Stimulated activated CD4-positive, alpha-beta T cell treated with anti-CD3 and anti-CD28 coated beads, Interleukin-4, amount 100 ng/mL, for 4 hours (primary cell): ENCODE results near the gene NR2F2.

Experiments used
- DNase-seq, 2 experiments: peaks; one replicate each; pipeline ENCODE4 v3.0.0-alpha.2; 2020

NR2F2 gene

GRCh38 chr15:96355568-96356187 is 25.2 kb downstream of the NR2F2 start:
- no peak for DNase-seq

- peak; percentile 48 to 68 for DNase-seq
Measured at GRCh38 chr15:96356494-96357455, 26.3 kb downstream of the NR2F2 start.

GRCh38 chr15:96358001-96358801 is 27.7 kb downstream of the NR2F2 start:
- DNase-seq = no peak

GRCh38 chr15:96358821-96359615 is 28.5 kb downstream of the NR2F2 start:
- DNase-seq = no peak

- DNase-seq = no peak
Measured at GRCh38 chr15:96359616-96360521, 29.4 kb downstream of the NR2F2 start.

- DNase-seq = no peak
Measured at GRCh38 chr15:96360581-96361308, 30.2 kb downstream of the NR2F2 start.

- DNase-seq = no peak
Measured at GRCh38 chr15:96361309-96362010, 31.0 kb downstream of the NR2F2 start.

- DNase-seq = no peak
Measured at GRCh38 chr15:96362011-96362754, 31.7 kb downstream of the NR2F2 start.

- DNase-seq = no peak
Measured at GRCh38 chr15:96362755-96363651, 32.5 kb downstream of the NR2F2 start.

- DNase-seq = no peak
Measured at GRCh38 chr15:96363707-96364106, 33.2 kb downstream of the NR2F2 start.

- DNase-seq = no peak
Measured at GRCh38 chr15:96365781-96366525, 35.5 kb downstream of the NR2F2 start.

- no peak for DNase-seq
Measured at GRCh38 chr15:96366526-96366877, 36.0 kb downstream of the NR2F2 start.

- no peak for DNase-seq
Measured at GRCh38 chr15:96367311-96368200, 37.1 kb downstream of the NR2F2 start.

GRCh38 chr15:96369351-96369750 is 38.9 kb downstream of the NR2F2 start:
- DNase-seq = no peak

GRCh38 chr15:96369825-96370621 is 39.5 kb downstream of the NR2F2 start:
- DNase-seq = no peak

- no peak for DNase-seq
Measured at GRCh38 chr15:96372554-96372953, 42.1 kb downstream of the NR2F2 start.
